Activated CD4-positive, alpha-beta T cell treated with anti-CD3 and anti-CD28 coated beads for 4 hours (primary cell): Measurements from ENCODE around the gene CYP27A1.
"Not testable (repeated sequence)": the region's sequence is repeated elsewhere in the genome, so short reads cannot be mapped to it uniquely, and the experiment has no call there.

ENCODE experiments used
- DNase-seq, 2 donors: peaks; one replicate each; pipeline ENCODE4 v3.0.0-alpha.2; 2020

Gene CYP27A1

GRCh38 chr2:218781691-218782527 is at the start of gene CYP27A1:
Gene CYP27A1 (plus strand): TSS chr2:218782147. CDS start chr2:218782183, 36 bp downstream.
- no peak for DNase-seq

GRCh38 chr2:218732761-218733158 is 49.2 kb upstream of the CYP27A1 start:
- DNase-seq: no peak

- no peak for DNase-seq
Measured at GRCh38 chr2:218733171-218734021, 48.6 kb upstream of the CYP27A1 start.

- no peak for DNase-seq
Measured at GRCh38 chr2:218734190-218734975, 47.6 kb upstream of the CYP27A1 start.

GRCh38 chr2:218736531-218736930 is 45.4 kb upstream of the CYP27A1 start:
- DNase-seq: no peak

GRCh38 chr2:218743068-218743467 is 38.9 kb upstream of the CYP27A1 start:
- no peak for DNase-seq

- no peak for DNase-seq
Measured at GRCh38 chr2:218744615-218745014, 37.3 kb upstream of the CYP27A1 start.

GRCh38 chr2:218745160-218745558 is 36.8 kb upstream of the CYP27A1 start:
- DNase-seq: no peak

GRCh38 chr2:218745559-218746469 is 36.1 kb upstream of the CYP27A1 start:
- no peak for DNase-seq

- DNase-seq: no peak
Measured at GRCh38 chr2:218746470-218746795, 35.5 kb upstream of the CYP27A1 start.

GRCh38 chr2:218746960-218747359 is 35.0 kb upstream of the CYP27A1 start:
- no peak for DNase-seq

GRCh38 chr2:218748741-218749441 is 33.1 kb upstream of the CYP27A1 start:
- DNase-seq: no peak

- no peak for DNase-seq
Measured at GRCh38 chr2:218754201-218754600, 27.7 kb upstream of the CYP27A1 start.

- DNase-seq: no peak
Measured at GRCh38 chr2:218754781-218755180, 27.2 kb upstream of the CYP27A1 start.

GRCh38 chr2:218755198-218755566 is 26.8 kb upstream of the CYP27A1 start:
- DNase-seq: no peak

GRCh38 chr2:218755567-218756404 is 26.2 kb upstream of the CYP27A1 start:
- DNase-seq: no peak

- no peak for DNase-seq
Measured at GRCh38 chr2:218756599-218757377, 25.2 kb upstream of the CYP27A1 start.

GRCh38 chr2:218761795-218762194 is 20.2 kb upstream of the CYP27A1 start:
- DNase-seq: no peak

GRCh38 chr2:218772759-218773158 is 9.2 kb upstream of the CYP27A1 start:
- DNase-seq: not testable (repeated sequence)

GRCh38 chr2:218773881-218774280 is 8.1 kb upstream of the CYP27A1 start:
- no peak for DNase-seq
